HG03342 (cell line): ENCODE results near the gene TMED10.
A peak's percentile ranks its signal among the peaks of the same experiment; 100 is the strongest.
"Not testable (repeated sequence)": the region's sequence is repeated elsewhere in the genome, so short reads cannot be mapped to it uniquely, and the experiment has no call there.

Experiments
- ATAC-seq: cut with Tn5 transposase; IDR thresholded peaks from one replicate; pipeline ENCODE4 v1.9.1; 2021; ENCODE audit warnings: mild to moderate bottlenecking, moderate library complexity; ENCODE audit not compliant: unreplicated experiment

The TMED10 gene

GRCh38 chr14:75132382-75133086 is 43.9 kb downstream of the TMED10 start:
- no peak for ATAC-seq

GRCh38 chr14:75128596-75128990 is 47.8 kb downstream of the TMED10 start:
- ATAC-seq, result no peak

- no peak for ATAC-seq
These were observed 48.4 kb downstream of the TMED10 start for GRCh38 chr14:75127903-75128595.

- ATAC-seq, result not testable (repeated sequence)
These were observed 49.0 kb downstream of the TMED10 start for GRCh38 chr14:75127474-75127820.

- peak; percentile 84 for ATAC-seq
These were observed 49.5 kb downstream of the TMED10 start, which contains the start of gene NEK9 for GRCh38 chr14:75126679-75127473. TSS of gene NEK9 (minus strand) at chr14:75127048. CDS start at chr14:75126921, 127 bp downstream.

GRCh38 chr14:75126121-75126544 is 50.3 kb downstream of the TMED10 start:
- ATAC-seq, result no peak

- ATAC-seq, result no peak
These were observed 50.8 kb downstream of the TMED10 start for GRCh38 chr14:75125617-75126016.

GRCh38 chr14:75123991-75124390 is 52.4 kb downstream of the TMED10 start:
- no peak for ATAC-seq

GRCh38 chr14:75121552-75121951 is 54.9 kb downstream of the TMED10 start:
- no peak for ATAC-seq

GRCh38 chr14:75120541-75121291 is 55.7 kb downstream of the TMED10 start:
- ATAC-seq, result no peak

- no peak for ATAC-seq
These were observed 57.4 kb downstream of the TMED10 start for GRCh38 chr14:75119056-75119455.

- no peak for ATAC-seq
These were observed 62.4 kb downstream of the TMED10 start for GRCh38 chr14:75113932-75114539.

- no peak for ATAC-seq
These were observed 66.5 kb downstream of the TMED10 start for GRCh38 chr14:75109877-75110276.

GRCh38 chr14:75107186-75107585 is 69.2 kb downstream of the TMED10 start:
- ATAC-seq, result no peak

GRCh38 chr14:75101491-75101890 is 74.9 kb downstream of the TMED10 start:
- ATAC-seq, result no peak

GRCh38 chr14:75098682-75099081 is 77.7 kb downstream of the TMED10 start:
- no peak for ATAC-seq

- no peak for ATAC-seq
These were observed 78.2 kb downstream of the TMED10 start for GRCh38 chr14:75098212-75098611.

- ATAC-seq, result no peak
These were observed 79.5 kb downstream of the TMED10 start for GRCh38 chr14:75096959-75097358.

- ATAC-seq, result no peak
These were observed 80.7 kb downstream of the TMED10 start for GRCh38 chr14:75095690-75096089.

GRCh38 chr14:75094896-75095295 is 81.5 kb downstream of the TMED10 start:
- ATAC-seq, result no peak
